ENCODE measurements around the gene RNASE9.
"Not testable (repeated sequence)": the region's sequence is repeated elsewhere in the genome, so short reads cannot be mapped to it uniquely, and the experiment has no call there.

Gene RNASE9

DNA sequence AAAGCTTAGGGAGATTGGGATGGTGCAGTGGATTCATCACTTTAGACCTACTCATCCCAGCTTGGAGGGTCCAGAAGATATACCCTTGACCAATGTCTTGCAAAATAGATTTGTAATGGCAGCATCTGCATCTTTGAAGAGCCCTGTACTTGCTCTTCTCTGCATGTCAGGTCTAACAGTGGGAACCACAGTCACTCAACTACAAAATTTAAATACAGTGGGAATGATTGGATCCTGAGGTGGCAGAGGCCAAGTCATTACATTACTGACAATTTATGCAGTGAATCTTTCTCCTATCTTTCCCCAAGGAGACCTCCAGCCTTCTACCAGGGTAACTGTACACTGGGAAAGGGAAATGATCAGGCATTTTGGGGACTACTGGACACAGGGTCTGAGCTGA is 8.2 kb upstream of the RNASE9 start:
- H3K4me3 ChIP-seq (ENCODE audit: low read depth, low read length): no peak overlapping the region
- H3K27me3 ChIP-seq (replicated peaks): no peaks in the 10 kb centered on the region
- H3K27ac ChIP-seq: no peak overlapping the region
- in situ Hi-C loops (cut with HindIII; ENCODE audit: low pct_ligation_motif_present, low sequenced_read_pairs): no loop called here
- TF ChIP-seq, protein P1, sequence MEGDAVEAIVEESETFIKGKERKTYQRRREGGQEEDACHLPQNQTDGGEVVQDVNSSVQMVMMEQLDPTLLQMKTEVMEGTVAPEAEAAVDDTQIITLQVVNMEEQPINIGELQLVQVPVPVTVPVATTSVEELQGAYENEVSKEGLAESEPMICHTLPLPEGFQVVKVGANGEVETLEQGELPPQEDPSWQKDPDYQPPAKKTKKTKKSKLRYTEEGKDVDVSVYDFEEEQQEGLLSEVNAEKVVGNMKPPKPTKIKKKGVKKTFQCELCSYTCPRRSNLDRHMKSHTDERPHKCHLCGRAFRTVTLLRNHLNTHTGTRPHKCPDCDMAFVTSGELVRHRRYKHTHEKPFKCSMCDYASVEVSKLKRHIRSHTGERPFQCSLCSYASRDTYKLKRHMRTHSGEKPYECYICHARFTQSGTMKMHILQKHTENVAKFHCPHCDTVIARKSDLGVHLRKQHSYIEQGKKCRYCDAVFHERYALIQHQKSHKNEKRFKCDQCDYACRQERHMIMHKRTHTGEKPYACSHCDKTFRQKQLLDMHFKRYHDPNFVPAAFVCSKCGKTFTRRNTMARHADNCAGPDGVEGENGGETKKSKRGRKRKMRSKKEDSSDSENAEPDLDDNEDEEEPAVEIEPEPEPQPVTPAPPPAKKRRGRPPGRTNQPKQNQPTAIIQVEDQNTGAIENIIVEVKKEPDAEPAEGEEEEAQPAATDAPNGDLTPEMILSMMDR (IDR thresholded peaks at IDR 0.05; ENCODE audit: low read depth, low read length, missing control alignments): no peak
- H3K36me3 ChIP-seq (replicated peaks): no peaks in the 10 kb centered on the region
- DNase-seq: no peak

DNA sequence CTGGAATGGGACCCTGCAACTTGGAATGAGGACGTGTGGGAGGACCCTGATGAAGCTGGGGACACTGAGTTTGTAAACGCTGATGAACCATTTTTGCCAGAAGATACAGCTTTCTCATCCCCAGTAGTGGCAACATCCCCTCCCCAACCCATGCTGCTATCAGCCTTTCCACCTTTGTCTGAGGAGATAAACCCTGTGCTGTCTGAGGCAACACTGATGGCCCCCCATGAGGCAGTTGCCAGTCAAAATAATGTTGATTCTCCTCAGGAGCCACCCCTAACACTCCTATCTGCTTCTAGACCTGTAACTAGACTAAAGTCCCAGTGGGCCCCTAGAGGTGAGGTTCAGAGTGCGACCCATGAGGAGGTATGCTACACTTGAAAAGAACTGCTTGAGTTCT is 7.5 kb upstream of the RNASE9 start:
- no peak for DNase-seq
- H3K27me3 ChIP-seq (replicated peaks): no peaks in the 10 kb centered on the region
- no peak overlapping the region for H3K27ac ChIP-seq
- in situ Hi-C loops (cut with HindIII; ENCODE audit: low pct_ligation_motif_present, low sequenced_read_pairs): no loop called here
- H3K4me3 ChIP-seq (ENCODE audit: low read depth, low read length): no peak overlapping the region
- H3K36me3 ChIP-seq (replicated peaks): no peaks in the 10 kb centered on the region
- TF ChIP-seq, protein P1 (IDR thresholded peaks at IDR 0.05; ENCODE audit: low read depth, low read length, missing control alignments): no peak

DNA sequence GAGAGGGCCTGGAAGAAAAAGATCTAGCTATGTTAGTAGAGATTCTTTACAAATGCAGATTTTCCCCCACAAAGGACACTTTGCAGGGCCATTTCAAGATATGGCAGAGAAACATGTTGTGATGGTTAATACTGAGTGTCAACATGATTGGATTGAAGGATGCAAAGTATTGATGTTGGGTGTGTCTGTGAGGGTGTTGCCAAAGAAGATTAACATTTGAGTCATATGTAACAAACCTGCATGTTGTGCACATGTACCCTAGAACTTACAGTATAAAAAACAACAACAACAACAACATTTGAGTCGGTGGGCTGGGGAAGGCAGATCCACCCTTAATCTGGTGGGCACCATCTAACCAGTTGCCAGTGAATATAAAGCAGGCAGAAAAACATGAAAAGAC is 6.4 kb upstream of the RNASE9 start:
- in situ Hi-C loops (cut with HindIII; ENCODE audit: low pct_ligation_motif_present, low sequenced_read_pairs); H3K27ac ChIP-seq: not testable (repeated sequence)

DNA sequence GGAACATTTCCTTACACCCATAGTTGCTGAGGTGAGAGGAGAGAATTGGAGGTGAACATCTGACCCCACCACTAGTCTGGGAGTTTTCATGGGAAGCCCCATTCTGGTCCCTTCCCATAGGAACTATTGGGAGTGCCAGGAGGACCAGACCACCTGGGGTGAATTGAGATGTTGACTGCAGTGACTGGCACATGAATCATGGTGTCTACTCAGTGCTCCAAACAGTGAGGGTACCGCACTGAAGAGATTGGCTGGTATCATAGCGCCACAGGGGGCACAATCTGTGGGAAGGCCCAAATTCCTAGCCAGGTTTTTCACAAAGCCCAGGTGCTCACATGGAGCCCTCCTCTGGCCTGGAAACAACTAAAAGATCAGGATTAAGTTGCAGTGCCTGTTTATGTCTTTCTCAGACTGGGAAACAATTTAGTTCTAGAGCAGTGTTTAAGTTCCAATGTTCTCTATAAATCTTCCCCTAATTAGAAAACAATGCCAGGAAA is 3.7 kb upstream of the RNASE9 start:
- Histone ChIP-seq H3K27me3 (replicated peaks) (no peaks in the 10 kb centered on the region), H3K4me3 (ENCODE audit: low read depth, low read length) (no peak overlapping the region), H3K36me3 (replicated peaks) (no peaks in the 10 kb centered on the region), H3K27ac (no peak overlapping the region)
- no peak for DNase-seq
- in situ Hi-C loops (cut with HindIII; ENCODE audit: low pct_ligation_motif_present, low sequenced_read_pairs): no loop called here
- TF ChIP-seq, protein P1 (IDR thresholded peaks at IDR 0.05; ENCODE audit: low read depth, low read length, missing control alignments): no peak

More for the DNA sequence above, 6.4 kb upstream of the RNASE9 start:
- not testable (repeated sequence) for H3K27me3 ChIP-seq (replicated peaks); H3K36me3 ChIP-seq (replicated peaks); H3K4me3 ChIP-seq (ENCODE audit: low read depth, low read length); DNase-seq

DNA sequence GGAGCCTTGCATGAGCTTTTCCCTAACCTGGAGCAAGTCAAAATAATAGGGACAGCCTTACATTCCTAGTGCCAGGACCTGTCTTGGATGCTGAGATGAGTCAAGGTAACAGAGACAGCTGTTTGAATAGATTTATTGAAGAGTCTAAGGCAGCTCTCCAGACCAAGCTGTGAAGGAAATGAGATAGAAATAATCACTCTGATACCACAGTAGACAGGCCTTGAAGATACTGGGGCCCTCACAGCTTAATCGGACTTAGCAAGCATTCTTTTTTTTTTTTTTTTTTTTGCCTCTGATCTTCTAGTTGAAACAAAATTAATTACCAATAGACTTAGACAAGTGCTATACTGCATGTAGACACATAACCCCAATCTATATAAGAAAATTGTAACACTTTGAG is 3.1 kb upstream of the RNASE9 start:
- H3K4me3 ChIP-seq (ENCODE audit: low read depth, low read length): no peak overlapping the region
- in situ Hi-C loops (cut with HindIII; ENCODE audit: low pct_ligation_motif_present, low sequenced_read_pairs): no loop called here
- TF ChIP-seq, protein P1 (IDR thresholded peaks at IDR 0.05; ENCODE audit: low read depth, low read length, missing control alignments): no peak
- no peak for DNase-seq
- no peak overlapping the region for H3K27ac ChIP-seq
- H3K36me3 ChIP-seq (replicated peaks): no peaks in the 10 kb centered on the region
- H3K27me3 ChIP-seq (replicated peaks): no peaks in the 10 kb centered on the region

DNA sequence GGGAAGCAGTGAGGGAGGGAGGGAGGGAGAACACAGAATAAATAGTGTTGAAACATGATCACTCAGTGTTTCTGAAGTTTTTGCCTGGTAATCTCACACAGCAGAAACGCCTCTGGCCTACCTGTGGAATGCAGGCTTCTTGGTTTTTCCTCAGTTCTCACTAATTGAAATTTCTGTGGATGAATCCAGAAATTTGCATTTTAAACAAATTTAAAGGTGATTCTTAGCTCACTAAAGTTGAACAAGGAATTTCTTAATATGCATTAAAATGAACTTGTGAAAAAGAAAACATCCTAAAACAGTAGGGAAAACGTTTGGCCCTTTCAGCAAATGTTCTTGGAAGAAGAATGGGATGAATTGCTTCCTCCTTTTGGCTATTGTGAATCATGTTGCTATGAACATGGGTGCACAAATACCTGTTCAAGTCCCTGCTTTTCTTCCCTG is 1.4 kb downstream of the RNASE9 start:
- in situ Hi-C loops (cut with HindIII; ENCODE audit: low pct_ligation_motif_present, low sequenced_read_pairs): no loop called here
- DNase-seq: no peak
- TF ChIP-seq, protein P1 (IDR thresholded peaks at IDR 0.05; ENCODE audit: low read depth, low read length, missing control alignments): no peak
- no peak overlapping the region for H3K4me3 ChIP-seq (ENCODE audit: low read depth, low read length)
- no peaks in the 10 kb centered on the region for H3K27me3 ChIP-seq (replicated peaks)
- H3K36me3 ChIP-seq (replicated peaks): no peaks in the 10 kb centered on the region
- no peak overlapping the region for H3K27ac ChIP-seq
